Parathyroid adenoma (tissue), 2 donors: ENCODE measurements around the gene GMEB1.
"Not testable (repeated sequence)": the region's sequence is repeated elsewhere in the genome, so short reads cannot be mapped to it uniquely, and the experiment has no call there.

Experiments used
- H2AFZ ChIP-seq: fragments of 300-600 bp; sonication (generic); one replicate; pipeline ENCODE4 v1.7.0; 2017; ENCODE audit warnings: antibody characterized with exemption, mild to moderate bottlenecking
- H3K27ac ChIP-seq: fragments of 300-600 bp; sonication (generic); one replicate; pipeline ENCODE4 v1.7.0; 2017
- H3K27me3 ChIP-seq: fragments of 300-600 bp; sonication (generic); one replicate; pipeline ENCODE4 v1.7.0; 2017; ENCODE audit warnings: low read length; ENCODE audit not compliant: control insufficient read depth, insufficient read depth
- H3K36me3 ChIP-seq: fragments of 300-600 bp; sonication (generic); one replicate; pipeline ENCODE4 v1.7.0; 2017; ENCODE audit warnings: low read length; ENCODE audit not compliant: control insufficient read depth, insufficient read depth
- H3K4me1 ChIP-seq: fragments of 300-600 bp; sonication (generic); one replicate; pipeline ENCODE4 v1.7.0; 2017; ENCODE audit warnings: control low read depth
- H3K4me2 ChIP-seq: fragments of 300-600 bp; sonication (generic); one replicate; pipeline ENCODE4 v1.7.0; 2017; ENCODE audit warnings: low read length
- H3K4me3 ChIP-seq: fragments of 300-600 bp; sonication (generic); one replicate; pipeline ENCODE4 v1.7.0; 2017; ENCODE audit warnings: low read depth, low read length
- H3K79me2 ChIP-seq: fragments of 300-600 bp; sonication (generic); one replicate; pipeline ENCODE4 v1.7.0; 2017; ENCODE audit warnings: control low read depth
- H3K9ac ChIP-seq: fragments of 300-600 bp; sonication (generic); one replicate; pipeline ENCODE4 v1.7.0; 2017; ENCODE audit warnings: mild to moderate bottlenecking
- H3K9me3 ChIP-seq: fragments of 300-600 bp; sonication (generic); one replicate; pipeline ENCODE4 v1.7.0; 2017; ENCODE audit warnings: low read length; ENCODE audit not compliant: control insufficient read depth
- TF ChIP-seq, protein P1 (sequence below): fragments of 300-600 bp; sonication (generic); IDR thresholded peaks from one replicate; pipeline ENCODE4 v1.7.0; 2017; ENCODE audit warnings: antibody characterized with exemption, mild to moderate bottlenecking
- donor health status: primary hyperparathyroidism.

Gene GMEB1

DNA sequence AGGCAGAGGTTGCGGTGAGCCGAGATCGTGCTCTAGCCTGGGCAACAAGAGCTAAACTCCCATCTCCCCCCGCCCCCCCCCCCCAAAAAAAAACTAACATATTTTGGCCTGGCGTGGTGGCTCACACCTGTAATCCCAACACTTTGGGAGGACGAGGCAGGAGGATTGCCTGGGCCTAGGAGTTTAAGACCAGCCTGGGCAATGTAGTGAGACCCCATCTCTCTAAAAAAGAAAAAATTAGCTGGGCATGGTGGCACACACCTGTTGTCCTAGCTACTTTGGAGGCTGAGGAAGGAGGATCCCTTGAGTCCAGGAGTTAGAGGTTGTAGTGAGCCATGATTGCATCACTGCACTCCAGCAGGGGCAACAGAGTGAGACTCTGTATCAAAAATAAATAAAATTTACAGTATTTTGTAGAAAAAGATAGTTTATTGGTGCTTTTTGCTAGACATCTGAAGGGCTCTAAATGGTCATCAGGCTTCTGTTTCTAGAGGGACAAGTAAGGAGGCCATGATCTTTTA, 77.1 kb downstream of the GMEB1 start:
- Histone ChIP-seq H3K4me2 (peak overlapping the region; percentile 31), H2AFZ (no peak overlapping the region), H3K79me2 (peaks cover 63% of the 10 kb centered on the region), H3K4me3 (no peak overlapping the region), H3K27ac (no peak overlapping the region), H3K27me3 (no peaks in the 10 kb centered on the region), H3K36me3 (no peaks in the 10 kb centered on the region), H3K9me3 (no peaks in the 10 kb centered on the region), H3K4me1 (peaks cover 3% of the 10 kb centered on the region), H3K9ac (no peak overlapping the region)
- TF ChIP-seq, protein P1, sequence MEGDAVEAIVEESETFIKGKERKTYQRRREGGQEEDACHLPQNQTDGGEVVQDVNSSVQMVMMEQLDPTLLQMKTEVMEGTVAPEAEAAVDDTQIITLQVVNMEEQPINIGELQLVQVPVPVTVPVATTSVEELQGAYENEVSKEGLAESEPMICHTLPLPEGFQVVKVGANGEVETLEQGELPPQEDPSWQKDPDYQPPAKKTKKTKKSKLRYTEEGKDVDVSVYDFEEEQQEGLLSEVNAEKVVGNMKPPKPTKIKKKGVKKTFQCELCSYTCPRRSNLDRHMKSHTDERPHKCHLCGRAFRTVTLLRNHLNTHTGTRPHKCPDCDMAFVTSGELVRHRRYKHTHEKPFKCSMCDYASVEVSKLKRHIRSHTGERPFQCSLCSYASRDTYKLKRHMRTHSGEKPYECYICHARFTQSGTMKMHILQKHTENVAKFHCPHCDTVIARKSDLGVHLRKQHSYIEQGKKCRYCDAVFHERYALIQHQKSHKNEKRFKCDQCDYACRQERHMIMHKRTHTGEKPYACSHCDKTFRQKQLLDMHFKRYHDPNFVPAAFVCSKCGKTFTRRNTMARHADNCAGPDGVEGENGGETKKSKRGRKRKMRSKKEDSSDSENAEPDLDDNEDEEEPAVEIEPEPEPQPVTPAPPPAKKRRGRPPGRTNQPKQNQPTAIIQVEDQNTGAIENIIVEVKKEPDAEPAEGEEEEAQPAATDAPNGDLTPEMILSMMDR: no peak

DNA sequence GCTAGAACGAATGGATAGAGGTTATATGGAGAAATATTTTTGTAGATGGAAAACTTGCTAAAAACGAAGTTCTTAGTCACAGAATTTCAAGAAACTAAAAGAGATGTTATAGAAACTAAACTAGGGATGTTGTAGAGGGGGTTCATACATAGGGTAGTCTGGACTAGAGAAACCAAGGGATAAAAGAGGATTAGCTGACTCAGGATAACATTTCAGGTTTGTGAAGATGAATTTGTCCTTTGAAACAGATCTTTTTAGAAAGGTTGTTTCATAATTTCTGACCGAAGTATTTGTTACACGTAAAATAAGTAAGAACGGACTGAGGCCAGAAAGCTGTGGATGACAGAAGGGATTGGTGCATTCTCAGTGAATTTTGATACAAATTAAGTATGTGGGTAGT, 81.7 kb downstream of the GMEB1 start:
- Histone ChIP-seq H3K9ac (no peak overlapping the region), H3K79me2 (peaks cover 50% of the 10 kb centered on the region), H3K36me3 (no peaks in the 10 kb centered on the region), H3K27ac (no peak overlapping the region), H3K4me1 (peaks cover 3% of the 10 kb centered on the region), H2AFZ (no peak overlapping the region), H3K4me3 (no peak overlapping the region), H3K27me3 (no peaks in the 10 kb centered on the region), H3K9me3 (no peaks in the 10 kb centered on the region), H3K4me2 (peak overlapping the region; percentile 17)
- TF ChIP-seq, protein P1: no peak

DNA sequence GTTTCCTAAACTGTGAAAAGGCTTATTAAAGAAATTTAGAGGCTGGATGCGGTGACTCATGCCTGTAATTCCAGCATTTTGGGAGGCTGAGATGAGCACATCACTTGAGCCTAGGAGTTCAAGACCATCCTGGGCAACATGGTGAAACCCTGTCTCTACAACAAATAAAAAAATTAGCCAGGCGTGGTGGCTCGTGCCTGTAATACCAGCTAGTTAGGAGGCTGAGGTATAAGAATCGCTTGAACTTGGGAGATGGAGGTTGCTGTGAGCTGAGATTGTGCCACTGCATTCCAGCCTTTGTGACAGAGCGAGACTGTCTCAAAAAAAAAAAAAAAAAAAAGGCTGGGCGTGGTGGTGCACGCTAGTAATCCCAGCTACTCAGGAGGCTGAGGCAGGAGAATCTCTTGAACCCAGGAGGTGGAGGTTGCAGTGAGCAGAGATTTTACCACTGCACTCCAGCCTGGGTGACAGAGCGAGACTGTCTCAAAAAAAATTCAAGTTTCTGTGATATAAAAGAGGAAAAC, 82.2 kb downstream of the GMEB1 start:
- not testable (repeated sequence) for H3K9ac ChIP-seq, H3K9me3 ChIP-seq, H3K27me3 ChIP-seq, H3K4me3 ChIP-seq, H3K27ac ChIP-seq, H3K36me3 ChIP-seq, H3K4me1 ChIP-seq, H2AFZ ChIP-seq
- H3K79me2 ChIP-seq: peaks cover 49% of the 10 kb centered on the region
- H3K4me2 ChIP-seq: peak overlapping the region; percentile 37

DNA sequence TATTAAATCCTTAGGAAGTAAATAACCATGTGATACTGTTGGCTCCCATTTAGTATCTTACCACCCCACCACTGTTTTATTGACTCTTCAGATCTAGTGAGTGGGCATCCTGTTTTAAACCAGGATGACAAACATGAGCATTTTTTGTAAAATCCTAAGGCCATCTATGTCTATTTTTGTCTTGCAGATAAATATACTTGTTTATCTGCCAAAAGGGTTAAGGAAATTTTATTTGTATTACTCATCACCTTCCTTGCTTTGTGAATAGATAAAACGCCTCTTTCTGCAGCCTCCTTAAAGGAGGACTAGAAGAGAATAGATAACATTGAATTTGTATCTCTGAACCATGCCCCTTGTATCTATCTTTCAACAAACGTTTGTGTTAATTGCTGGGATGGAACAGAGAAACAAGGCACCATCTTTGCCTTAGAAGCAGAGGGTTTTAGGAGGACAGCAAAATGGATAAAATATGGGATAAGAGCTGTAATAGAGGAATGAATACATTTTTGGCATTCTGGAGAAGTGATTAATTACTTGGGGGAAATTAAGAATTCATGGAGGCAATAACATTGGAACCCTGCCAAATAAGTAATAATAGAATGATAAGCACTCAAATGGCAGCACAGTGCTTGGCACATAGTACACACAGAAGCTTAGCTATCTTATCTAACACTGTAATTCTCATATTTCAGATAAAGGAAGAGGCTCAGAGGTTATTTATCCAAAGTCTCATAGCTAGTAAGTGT, 82.9 kb downstream of the GMEB1 start:
- Histone ChIP-seq H3K27me3 (no peaks in the 10 kb centered on the region), H3K27ac (no peak overlapping the region), H3K79me2 (peaks cover 47% of the 10 kb centered on the region), H3K36me3 (no peaks in the 10 kb centered on the region), H3K4me3 (no peak overlapping the region), H3K4me1 (peaks cover 3% of the 10 kb centered on the region), H2AFZ (no peak overlapping the region), H3K9ac (no peak overlapping the region), H3K4me2 (peak overlapping the region; percentile 37), H3K9me3 (no peaks in the 10 kb centered on the region)
- TF ChIP-seq, protein P1: no peak

DNA sequence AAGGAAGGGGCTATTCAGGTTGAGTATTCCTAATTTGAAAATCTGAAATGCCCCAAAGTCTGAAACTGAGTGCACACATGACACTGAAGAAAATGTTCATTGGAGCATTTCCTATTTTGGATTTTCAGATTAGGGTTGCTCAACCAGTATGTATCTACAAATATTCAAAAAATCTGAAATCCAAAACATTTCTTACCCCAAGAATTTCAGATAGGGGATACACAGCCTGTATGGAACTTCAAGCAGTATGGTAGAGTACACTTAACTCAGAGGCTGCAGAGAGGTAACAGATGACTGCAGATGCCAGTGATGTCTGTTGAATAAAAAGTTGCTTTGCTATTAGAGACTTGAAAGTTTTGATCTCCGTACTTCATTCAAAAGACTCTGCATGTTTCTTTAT, 87.1 kb downstream of the GMEB1 start:
- no peak overlapping the region for H3K27ac ChIP-seq
- H3K9ac ChIP-seq: no peak overlapping the region

More for the DNA sequence above, 87.1 kb downstream of the GMEB1 start:
- Histone ChIP-seq H3K4me3 (no peak overlapping the region), H3K79me2 (peaks cover 40% of the 10 kb centered on the region), H3K9me3 (no peaks in the 10 kb centered on the region), H3K36me3 (no peaks in the 10 kb centered on the region), H3K4me1 (peaks cover 3% of the 10 kb centered on the region), H3K27me3 (no peaks in the 10 kb centered on the region), H3K4me2 (no peak overlapping the region), H2AFZ (no peak overlapping the region)
- TF ChIP-seq, protein P1: no peak
